Lower lobe of right lung (tissue), 2 donors: ENCODE data around the gene ABI2. TPM values are rescaled to one million over a fixed set of nuclear protein-coding genes. Genes with fewer than 3 reads are reported as not detected.

Experiments used
- ATAC-seq, 2 donors: fragments of 200-7000 bp; cut with Tn5 transposase; one replicate each; pipeline ENCODE4 v1.9.1; 2020 to 2022; ENCODE audit warnings: mild to moderate bottlenecking in 2 of 2, moderate library complexity in 2 of 2
- DNase-seq: peaks from one replicate; pipeline ENCODE4 v3.0.0-alpha.2; 2020
- H3K27ac ChIP-seq: fragments of 200-600 bp; one replicate; pipeline ENCODE4 v1.8.0; 2022
- H3K27me3 ChIP-seq: fragments of 200-600 bp; one replicate; pipeline ENCODE4 v1.8.0; 2022; ENCODE audit warnings: low read depth
- H3K36me3 ChIP-seq: fragments of 200-600 bp; one replicate; pipeline ENCODE4 v1.8.0; 2022; ENCODE audit warnings: mild to moderate bottlenecking
- H3K4me1 ChIP-seq: fragments of 200-600 bp; one replicate; pipeline ENCODE4 v1.8.0; 2022
- H3K4me3 ChIP-seq: fragments of 200-600 bp; one replicate; pipeline ENCODE4 v1.8.0; 2022; ENCODE audit warnings: mild to moderate bottlenecking
- H3K9me3 ChIP-seq: fragments of 200-600 bp; one replicate; pipeline ENCODE4 v1.8.0; 2022
- intact Hi-C: fragments of 100-400 bp; cut with DNase I; formaldehyde crosslinking; loops from one replicate; pipeline ENCODE4 v1.11.0; 2022
- total RNA-seq: library from RNA; stranded (reverse); fragmentation: NEBNext Ultra II Directional; extraction: Animal tissue kit (Norgen Biotek cat#: 25700); gene quantifications from one replicate; pipeline ENCODE4 v1.2.1, GENCODE V29; 2021
- TF ChIP-seq, protein P1 (sequence below): fragments of 200-600 bp; IDR thresholded peaks from one replicate; pipeline ENCODE4 v1.8.0; 2022; ENCODE audit warnings: antibody characterized with exemption, mild to moderate bottlenecking
- donor health status: DM: no; HTN: yes; CAD: no; lungs with severe emphysema.

The ABI2 gene
- total RNA-seq, 1 donor from 2014 or later, result 48.8 TPM

DNA sequence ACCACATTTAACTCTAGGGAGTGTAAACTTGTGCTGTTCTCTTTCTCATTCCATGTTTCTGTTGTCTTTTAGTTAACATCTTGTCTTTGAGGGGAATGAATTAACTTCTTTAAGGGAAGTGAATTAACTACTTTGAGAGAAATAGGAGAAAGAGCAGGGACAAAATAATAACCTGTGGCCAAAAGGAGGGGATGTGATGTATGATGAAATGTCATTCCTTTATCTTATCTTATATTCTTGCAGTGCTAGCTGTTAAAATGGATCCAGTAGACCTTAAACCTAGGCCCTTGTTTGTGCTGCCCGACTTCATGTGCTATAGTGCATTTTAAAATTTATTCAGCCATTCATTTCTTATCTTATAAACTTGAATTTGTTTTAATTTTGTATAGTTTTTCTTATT lies 18.4 kb downstream of the ABI2 start:
- TF ChIP-seq, protein P1, sequence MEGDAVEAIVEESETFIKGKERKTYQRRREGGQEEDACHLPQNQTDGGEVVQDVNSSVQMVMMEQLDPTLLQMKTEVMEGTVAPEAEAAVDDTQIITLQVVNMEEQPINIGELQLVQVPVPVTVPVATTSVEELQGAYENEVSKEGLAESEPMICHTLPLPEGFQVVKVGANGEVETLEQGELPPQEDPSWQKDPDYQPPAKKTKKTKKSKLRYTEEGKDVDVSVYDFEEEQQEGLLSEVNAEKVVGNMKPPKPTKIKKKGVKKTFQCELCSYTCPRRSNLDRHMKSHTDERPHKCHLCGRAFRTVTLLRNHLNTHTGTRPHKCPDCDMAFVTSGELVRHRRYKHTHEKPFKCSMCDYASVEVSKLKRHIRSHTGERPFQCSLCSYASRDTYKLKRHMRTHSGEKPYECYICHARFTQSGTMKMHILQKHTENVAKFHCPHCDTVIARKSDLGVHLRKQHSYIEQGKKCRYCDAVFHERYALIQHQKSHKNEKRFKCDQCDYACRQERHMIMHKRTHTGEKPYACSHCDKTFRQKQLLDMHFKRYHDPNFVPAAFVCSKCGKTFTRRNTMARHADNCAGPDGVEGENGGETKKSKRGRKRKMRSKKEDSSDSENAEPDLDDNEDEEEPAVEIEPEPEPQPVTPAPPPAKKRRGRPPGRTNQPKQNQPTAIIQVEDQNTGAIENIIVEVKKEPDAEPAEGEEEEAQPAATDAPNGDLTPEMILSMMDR, result no peak
- H3K27me3 ChIP-seq, result no peaks in the 10 kb centered on the region
- no peak overlapping the region for H3K4me3 ChIP-seq
- intact Hi-C loops, result no loop called here
- no peaks in the 10 kb centered on the region for H3K9me3 ChIP-seq
- DNase-seq (no peak), ATAC-seq (no peak)
- peaks cover 1% of the 10 kb centered on the region for H3K4me1 ChIP-seq
- no peaks in the 10 kb centered on the region for H3K36me3 ChIP-seq
- no peak overlapping the region for H3K27ac ChIP-seq

DNA sequence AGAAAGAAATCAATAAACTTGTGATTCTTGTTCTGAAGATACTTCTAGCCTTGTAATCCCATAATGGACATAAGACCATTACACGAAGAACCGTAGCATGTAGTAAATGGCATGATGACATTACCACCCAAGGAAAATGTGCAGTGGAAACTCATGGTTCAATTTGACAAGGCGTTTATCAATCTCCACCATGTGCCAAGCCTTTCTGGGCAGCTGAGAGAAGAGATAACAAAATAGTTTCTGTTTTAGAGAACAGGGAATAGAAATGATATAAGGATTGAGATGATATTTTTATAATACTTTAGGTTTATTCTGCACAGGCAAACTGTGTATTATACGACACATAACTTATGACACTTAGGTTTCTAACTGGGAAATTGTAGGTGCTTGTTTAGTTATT lies 19.2 kb downstream of the ABI2 start:
- Histone ChIP-seq H3K36me3 (no peaks in the 10 kb centered on the region), H3K27ac (no peak overlapping the region), H3K4me1 (no peaks in the 10 kb centered on the region), H3K4me3 (no peak overlapping the region), H3K27me3 (no peaks in the 10 kb centered on the region), H3K9me3 (no peaks in the 10 kb centered on the region)
- ATAC-seq (no peak), DNase-seq (no peak)
- intact Hi-C loops, result no loop called here
- TF ChIP-seq, protein P1, result no peak

DNA sequence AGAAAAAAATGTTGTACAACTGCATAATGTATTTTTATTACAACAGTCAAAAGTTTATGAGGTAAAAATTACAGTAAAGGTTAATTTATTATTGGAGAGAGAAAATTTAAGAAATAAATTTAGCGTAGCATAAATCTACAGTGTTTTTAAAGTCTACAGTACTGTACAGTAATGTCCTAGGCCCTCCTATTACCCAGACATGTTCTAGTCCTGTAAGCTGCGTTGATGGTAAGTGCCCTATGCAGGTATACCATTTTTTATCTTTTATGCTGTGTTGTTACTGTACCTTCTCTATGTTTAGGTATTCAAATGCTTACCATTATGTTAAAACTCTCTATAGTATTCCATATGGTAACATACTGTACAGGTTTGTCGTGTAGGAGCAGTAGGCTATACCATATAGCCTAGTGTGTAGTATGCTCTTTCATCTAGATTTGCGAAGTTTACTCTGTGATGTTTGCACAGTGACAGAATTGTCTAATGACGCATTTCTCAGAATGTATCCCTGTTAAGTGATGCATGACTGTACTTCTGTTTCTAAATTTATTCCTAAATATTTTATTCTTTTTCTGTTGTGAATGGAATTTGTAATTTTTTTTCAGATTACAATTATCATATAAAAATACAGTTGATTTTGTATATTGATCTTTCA lies 24.5 kb downstream of the ABI2 start:
- ATAC-seq (peak in 1 of 2 donors; percentile 46), DNase-seq (no peak)

DNA sequence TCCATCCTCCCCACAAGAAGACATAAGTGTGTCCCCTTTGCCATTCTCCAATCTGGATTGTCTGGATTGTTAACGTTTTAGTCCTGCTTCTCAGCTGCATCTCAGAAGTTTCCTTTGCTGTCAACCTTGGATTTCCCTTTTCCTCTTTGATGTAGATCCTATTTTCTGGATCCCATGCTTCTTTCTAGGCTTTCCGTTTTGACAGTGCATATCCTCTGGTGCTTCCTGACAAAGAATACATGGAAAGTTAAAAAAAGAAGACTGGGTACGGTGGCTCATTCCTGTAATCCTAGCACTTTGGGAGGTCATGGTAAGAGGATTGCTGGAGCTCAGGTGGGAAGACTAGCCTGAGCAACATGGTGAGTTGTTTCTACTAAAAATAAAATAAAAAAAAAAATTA lies 26.8 kb downstream of the ABI2 start:
- intact Hi-C loops, result no loop called here

More for the DNA sequence above, 24.5 kb downstream of the ABI2 start:
- TF ChIP-seq, protein P1, result no peak
- intact Hi-C loops, result no loop called here
- Histone ChIP-seq H3K4me1 (no peaks in the 10 kb centered on the region), H3K27ac (no peak overlapping the region), H3K27me3 (no peaks in the 10 kb centered on the region), H3K36me3 (no peaks in the 10 kb centered on the region), H3K9me3 (no peaks in the 10 kb centered on the region), H3K4me3 (no peak overlapping the region)

DNA sequence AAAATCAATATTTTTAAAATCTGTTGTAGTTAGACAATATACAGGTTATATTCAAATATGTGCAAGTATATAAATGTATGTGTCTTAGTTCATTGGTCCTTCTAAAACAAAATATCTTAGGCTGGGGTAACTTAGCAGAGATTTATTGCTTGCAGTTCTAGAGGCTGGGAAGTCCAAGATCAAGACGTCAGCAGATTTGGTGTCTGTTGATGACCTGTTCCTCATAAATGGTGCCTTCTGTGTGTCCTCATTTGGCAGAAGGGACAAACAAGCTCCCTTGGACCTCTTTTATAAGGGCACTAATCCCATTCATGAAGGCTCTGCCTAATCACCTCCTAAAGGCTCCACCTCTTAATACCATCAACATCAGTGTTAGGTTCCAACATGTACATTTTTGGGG lies 31.3 kb downstream of the ABI2 start:
- intact Hi-C loops, result no loop called here
- no peak overlapping the region for H3K4me3 ChIP-seq
- TF ChIP-seq, protein P1, result no peak
- DNase-seq (no peak), ATAC-seq (no peak)
- H3K4me1 ChIP-seq, result no peaks in the 10 kb centered on the region
- H3K9me3 ChIP-seq, result no peaks in the 10 kb centered on the region
- H3K27me3 ChIP-seq, result no peaks in the 10 kb centered on the region
- no peaks in the 10 kb centered on the region for H3K36me3 ChIP-seq
- H3K27ac ChIP-seq, result no peak overlapping the region

More for the DNA sequence above, 26.8 kb downstream of the ABI2 start:
- no peaks in the 10 kb centered on the region for H3K9me3 ChIP-seq
- no peaks in the 10 kb centered on the region for H3K36me3 ChIP-seq
- DNase-seq (no peak), ATAC-seq (no peak)
- no peak overlapping the region for H3K27ac ChIP-seq
- no peaks in the 10 kb centered on the region for H3K27me3 ChIP-seq
- no peak overlapping the region for H3K4me3 ChIP-seq
- no peaks in the 10 kb centered on the region for H3K4me1 ChIP-seq
- TF ChIP-seq, protein P1, result no peak
